GM19239 (cell line): ENCODE data around the gene SMAP1.
"Not testable (repeated sequence)": the region's sequence is repeated elsewhere in the genome, so short reads cannot be mapped to it uniquely, and the experiment has no call there.

Experiments used
- DNase-seq: peaks from one replicate; pipeline ENCODE4 v3.0.0; 2011; ENCODE audit warnings: low spot score; ENCODE audit not compliant: insufficient read length
- FAIRE-seq: peaks from 2 replicates; lab custom pipeline; 2011; peaks lifted over from hg19 to GRCh38; lab: Jason Lieb, UNC

Gene SMAP1

GRCh38 chr6:70735513-70735912, 67.8 kb downstream of the SMAP1 start:
- no peak for DNase-seq
- FAIRE-seq: no peak

GRCh38 chr6:70738028-70738427, 70.3 kb downstream of the SMAP1 start:
- DNase-seq (no peak), FAIRE-seq (no peak)

GRCh38 chr6:70739534-70739933, 71.9 kb downstream of the SMAP1 start:
- DNase-seq: no peak
- FAIRE-seq: no peak

GRCh38 chr6:70740746-70741145, 73.1 kb downstream of the SMAP1 start:
- not testable (repeated sequence) for DNase-seq, FAIRE-seq

- not testable (repeated sequence) for FAIRE-seq, DNase-seq
Measured at GRCh38 chr6:70742462-70742861, 74.8 kb downstream of the SMAP1 start.

- FAIRE-seq (no peak), DNase-seq (no peak)
Measured at GRCh38 chr6:70753870-70754380, 86.2 kb downstream of the SMAP1 start.

GRCh38 chr6:70758883-70759282, 91.2 kb downstream of the SMAP1 start:
- DNase-seq (no peak), FAIRE-seq (no peak)

GRCh38 chr6:70763754-70764510, 96.2 kb downstream of the SMAP1 start:
- no peak for FAIRE-seq
- DNase-seq: no peak

- FAIRE-seq: no peak
Measured at GRCh38 chr6:70764706-70765105, 97.0 kb downstream of the SMAP1 start.

GRCh38 chr6:70771351-70771750, 103.7 kb downstream of the SMAP1 start:
- FAIRE-seq: not testable (repeated sequence)

More at GRCh38 chr6:70764706-70765105, 97.0 kb downstream of the SMAP1 start:
- no peak for DNase-seq

GRCh38 chr6:70779934-70780333, 112.3 kb downstream of the SMAP1 start:
- DNase-seq: no peak
- FAIRE-seq: no peak

More at GRCh38 chr6:70771351-70771750, 103.7 kb downstream of the SMAP1 start:
- not testable (repeated sequence) for DNase-seq

- FAIRE-seq: no peak
- no peak for DNase-seq
Measured at GRCh38 chr6:70790483-70791224, 123.0 kb downstream of the SMAP1 start.

GRCh38 chr6:70797625-70798024, 129.9 kb downstream of the SMAP1 start:
- FAIRE-seq (peak; percentile 40), DNase-seq (peak; percentile 12)

- DNase-seq: no peak
- no peak for FAIRE-seq
Measured at GRCh38 chr6:70806086-70806485, 138.4 kb downstream of the SMAP1 start.

- DNase-seq (no peak), FAIRE-seq (no peak)
Measured at GRCh38 chr6:70811788-70812187, 144.1 kb downstream of the SMAP1 start.

GRCh38 chr6:70813885-70814284, 146.2 kb downstream of the SMAP1 start:
- no peak for FAIRE-seq

GRCh38 chr6:70819646-70820045, 152.0 kb downstream of the SMAP1 start:
- FAIRE-seq (no peak), DNase-seq (no peak)

More at GRCh38 chr6:70813885-70814284, 146.2 kb downstream of the SMAP1 start:
- no peak for DNase-seq

GRCh38 chr6:70820778-70821177, 153.1 kb downstream of the SMAP1 start:
- DNase-seq (no peak), FAIRE-seq (no peak)

GRCh38 chr6:70821751-70822150, 154.1 kb downstream of the SMAP1 start:
- no peak for FAIRE-seq
- no peak for DNase-seq

GRCh38 chr6:70823651-70824050, 156.0 kb downstream of the SMAP1 start:
- DNase-seq (no peak), FAIRE-seq (no peak)

GRCh38 chr6:70831427-70831826, 163.7 kb downstream of the SMAP1 start:
- DNase-seq (no peak), FAIRE-seq (no peak)
